ENCODE measurements around the gene PLD1.

Gene PLD1

DNA sequence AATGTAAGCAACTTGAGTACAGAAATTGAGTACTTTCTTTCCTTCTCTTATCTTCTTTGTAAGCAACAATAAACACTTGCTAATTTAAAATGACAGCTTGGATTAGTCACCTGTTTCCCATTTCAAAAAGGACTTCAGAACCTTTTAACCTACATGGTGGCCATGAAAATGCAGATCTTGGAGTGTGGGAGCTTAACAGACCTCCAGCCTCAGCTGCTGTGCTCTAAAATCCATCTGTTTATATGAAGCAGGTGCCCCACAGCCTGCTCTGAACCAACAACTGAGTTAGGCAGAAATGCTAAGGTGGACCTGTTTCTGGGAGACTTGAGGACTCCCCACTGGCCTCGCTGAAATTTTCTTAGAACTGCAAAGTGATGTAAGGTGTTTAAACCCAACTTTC is 259.0 kb downstream of the PLD1 start:
- DNase-seq: no peak

All from activated CD4-positive, alpha-beta T cell treated with anti-CD3 and anti-CD28 coated beads, Interleukin-2, amount 50 U/mL, for 1 hour (primary cell).